NCI-H524 treated with DMSO at 0.1 percent for 48 hours (cell line): ENCODE results near the gene KIF18B.

ENCODE experiments used
- DNase-seq: peaks from one replicate; lab custom pipeline; 2025; lab: John Stamatoyannopoulos, UW

KIF18B gene

DNA sequence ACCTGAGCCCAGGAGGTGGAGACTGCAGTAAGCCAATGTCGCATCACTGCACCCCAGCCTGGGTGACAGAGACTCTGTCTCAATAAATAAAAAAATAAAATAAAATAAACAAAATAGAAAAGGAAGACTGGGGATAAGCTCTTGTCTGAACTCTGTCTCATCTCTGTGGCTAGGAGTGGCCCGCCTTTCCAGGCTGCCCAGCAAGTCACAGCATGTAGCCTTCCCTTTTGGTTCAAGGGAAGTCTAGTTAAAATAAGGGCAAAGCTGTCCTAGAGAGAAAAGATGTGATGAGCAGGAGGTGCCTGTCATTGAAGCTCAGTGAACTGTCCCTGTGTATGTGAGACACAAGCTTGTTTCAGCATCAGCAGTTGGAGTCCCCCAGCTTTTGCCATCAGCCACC lies 29.6 kb downstream of the KIF18B start:
- DNase-seq, result no peak

DNA sequence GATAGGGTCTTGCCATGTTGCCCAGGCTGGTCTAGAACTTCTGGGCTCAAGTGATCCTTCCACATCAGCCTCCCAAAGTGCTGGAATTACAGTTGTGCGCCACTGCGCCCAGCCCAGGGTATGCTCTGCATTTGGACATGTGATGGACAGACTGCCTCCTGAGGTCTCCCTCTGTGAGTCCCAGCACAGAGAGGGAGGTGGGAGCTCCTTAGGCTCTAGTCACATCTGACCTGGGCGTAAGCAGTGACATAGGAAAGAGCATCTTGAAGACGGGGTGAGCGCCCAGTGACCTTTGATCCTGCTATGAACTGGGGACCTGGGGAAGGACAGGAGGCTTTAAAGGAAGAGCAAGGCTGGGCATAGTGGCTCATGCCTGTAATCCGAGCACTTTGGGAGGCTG lies 30.1 kb downstream of the KIF18B start:
- no peak for DNase-seq

DNA sequence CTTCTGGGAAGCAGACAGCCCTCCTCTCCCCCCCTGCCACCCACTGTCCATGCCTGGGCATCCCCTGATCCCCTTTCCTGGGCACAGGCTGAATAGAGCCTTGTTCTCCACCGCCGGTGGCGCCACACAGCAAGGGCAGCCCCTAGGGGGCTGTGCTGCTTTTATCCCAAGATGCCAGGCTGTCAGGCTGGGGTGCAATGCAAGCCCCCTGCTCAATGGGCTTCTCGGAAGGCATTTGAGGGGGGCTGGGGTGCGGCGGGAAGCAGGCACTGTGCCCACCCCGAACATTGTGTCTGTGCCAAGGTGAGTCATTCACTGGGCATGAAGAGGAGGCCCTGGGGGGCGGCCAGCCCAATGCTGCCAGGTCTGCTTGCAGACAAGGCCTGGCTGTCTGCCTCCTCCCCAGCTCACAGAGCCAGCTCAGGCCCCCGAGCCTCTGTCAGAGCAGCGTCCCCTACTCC lies 30.8 kb downstream of the KIF18B start:
- no peak for DNase-seq

DNA sequence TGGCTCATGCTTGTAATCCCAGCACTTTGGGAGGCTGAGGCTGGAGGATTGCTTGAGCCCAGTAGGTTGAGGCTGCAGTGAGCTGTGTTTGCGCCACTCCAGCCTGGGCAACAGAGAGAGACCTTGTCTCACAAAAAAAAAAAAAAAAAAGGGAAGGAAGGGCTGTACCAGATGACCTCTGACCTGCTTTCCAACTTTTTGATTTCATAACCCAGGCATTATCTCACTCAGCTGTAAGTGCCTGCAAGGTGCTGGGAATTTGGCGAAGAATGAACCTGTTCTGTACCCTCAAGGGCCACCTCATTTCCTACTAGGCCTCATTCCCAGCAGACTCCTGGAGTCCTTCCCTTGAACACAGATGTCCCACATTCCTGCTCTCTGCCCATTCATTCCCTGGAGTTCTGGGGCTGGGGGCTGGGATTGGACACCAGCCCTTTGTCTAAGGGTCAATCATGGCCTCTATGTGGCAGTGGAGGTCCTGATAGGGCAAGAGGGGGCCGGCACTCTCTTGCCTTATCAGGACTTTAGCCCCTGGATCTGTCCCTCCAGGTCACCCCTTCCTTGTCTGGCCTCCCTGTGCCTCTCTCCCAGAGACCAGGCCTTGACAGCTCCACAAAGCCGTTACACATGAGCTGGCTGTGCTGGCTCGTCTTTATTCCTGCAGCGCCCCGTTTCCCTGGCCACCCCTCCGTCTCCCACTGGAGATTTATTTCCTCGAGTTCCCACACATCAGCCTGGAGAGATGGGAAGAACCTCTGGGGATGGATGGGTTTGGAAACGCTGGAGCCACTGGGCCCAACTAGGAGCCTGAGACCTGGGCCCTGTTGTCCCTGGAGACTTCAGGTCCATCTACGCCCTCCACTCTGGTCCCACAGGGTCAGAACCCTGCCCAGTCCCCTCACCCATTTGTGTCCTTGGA lies 31.5 kb downstream of the KIF18B start:
- DNase-seq, result no peak

DNA sequence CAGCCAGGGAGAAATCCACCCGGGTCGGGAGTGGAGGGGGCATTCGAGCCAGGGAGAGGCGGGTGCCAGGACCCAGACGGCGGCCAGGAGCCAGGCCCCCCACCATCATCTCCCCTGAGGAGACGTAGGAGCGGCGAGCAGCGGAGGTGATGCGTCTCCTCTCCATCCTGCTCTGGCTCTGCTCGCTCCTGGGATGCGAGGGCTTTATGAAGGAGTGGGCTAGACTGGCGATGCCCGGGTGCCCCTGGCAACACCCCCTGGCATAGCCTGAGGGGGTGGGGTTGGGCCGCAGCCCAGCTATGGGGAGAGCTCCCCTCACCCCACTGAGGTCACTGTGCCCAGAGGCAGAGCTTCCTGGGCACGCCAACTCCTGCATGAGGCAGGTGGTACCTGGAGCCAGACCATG lies 32.2 kb downstream of the KIF18B start, which contains the start of gene GFAP:
Gene GFAP, minus strand, starts transcription at position 180 of the 406 bp plus-strand sequence. Its CDS starts 14 bp downstream, at position 166.
- DNase-seq, result no peak

DNA sequence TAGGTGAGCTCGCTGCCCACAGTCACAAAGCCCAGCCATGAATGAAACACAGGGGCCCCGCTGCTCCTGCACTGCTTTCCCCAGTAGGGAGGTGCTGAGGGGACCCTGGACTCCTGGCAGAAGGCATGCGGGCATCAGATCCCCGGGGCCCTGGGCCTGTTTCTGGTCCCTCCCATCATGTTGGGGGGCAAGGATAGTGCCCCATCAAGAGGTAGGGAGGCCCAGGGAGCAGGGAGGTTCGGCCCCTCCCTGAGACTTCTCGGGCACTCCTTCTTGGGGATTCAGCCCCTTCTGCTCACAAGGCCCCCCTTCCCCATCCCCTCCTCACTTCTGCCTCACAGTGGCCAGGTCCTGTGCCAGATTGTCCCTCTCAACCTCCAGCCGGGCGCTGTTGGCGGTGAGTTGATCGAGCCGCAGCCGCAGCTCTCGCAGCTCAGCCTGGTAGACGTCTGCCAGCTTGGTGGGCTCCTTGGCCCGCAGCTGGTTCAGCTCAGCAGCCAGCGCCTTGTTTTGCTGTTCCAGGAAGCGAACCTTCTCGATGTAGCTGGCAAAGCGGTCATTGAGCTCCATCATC lies 32.8 kb downstream of the KIF18B start:
- DNase-seq, result no peak

DNA sequence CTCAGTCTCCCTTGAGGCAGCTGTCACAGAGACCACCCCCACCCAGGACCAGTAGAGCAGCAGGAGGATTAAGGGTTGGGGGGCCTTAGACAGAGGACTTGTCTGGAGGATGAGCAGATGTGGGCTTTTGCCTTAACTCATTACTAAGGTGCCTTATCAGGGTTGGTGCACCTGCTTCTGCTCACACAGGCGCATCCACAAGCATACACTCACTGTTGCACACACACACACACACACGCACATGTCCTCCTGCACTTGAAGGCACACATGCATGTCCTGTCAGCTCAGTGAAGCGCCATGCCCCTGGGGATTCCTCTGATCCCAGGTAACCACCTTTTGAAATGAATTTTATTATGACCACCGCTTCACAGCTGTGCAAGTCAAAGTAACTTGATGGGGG lies 33.4 kb downstream of the KIF18B start:
- no peak for DNase-seq

DNA sequence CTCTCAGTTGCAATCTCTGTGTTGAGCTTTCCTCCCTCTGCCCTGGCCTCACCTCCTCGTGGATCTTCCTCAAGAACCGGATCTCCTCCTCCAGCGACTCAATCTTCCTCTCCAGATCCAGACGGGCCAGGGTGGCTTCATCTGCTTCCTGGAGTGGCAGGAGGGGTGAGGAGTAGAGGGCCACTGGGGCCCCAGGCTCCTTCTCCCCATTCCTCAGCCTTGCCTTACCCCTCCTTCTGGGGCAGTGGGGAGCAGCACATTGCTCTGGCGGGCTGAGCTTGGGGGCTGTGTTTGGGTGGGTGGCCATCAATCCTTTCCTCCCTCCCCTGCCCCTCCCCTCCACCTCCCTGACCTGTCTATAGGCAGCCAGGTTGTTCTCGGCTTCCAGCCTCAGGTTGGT lies 33.9 kb downstream of the KIF18B start:
- DNase-seq, result no peak

DNA sequence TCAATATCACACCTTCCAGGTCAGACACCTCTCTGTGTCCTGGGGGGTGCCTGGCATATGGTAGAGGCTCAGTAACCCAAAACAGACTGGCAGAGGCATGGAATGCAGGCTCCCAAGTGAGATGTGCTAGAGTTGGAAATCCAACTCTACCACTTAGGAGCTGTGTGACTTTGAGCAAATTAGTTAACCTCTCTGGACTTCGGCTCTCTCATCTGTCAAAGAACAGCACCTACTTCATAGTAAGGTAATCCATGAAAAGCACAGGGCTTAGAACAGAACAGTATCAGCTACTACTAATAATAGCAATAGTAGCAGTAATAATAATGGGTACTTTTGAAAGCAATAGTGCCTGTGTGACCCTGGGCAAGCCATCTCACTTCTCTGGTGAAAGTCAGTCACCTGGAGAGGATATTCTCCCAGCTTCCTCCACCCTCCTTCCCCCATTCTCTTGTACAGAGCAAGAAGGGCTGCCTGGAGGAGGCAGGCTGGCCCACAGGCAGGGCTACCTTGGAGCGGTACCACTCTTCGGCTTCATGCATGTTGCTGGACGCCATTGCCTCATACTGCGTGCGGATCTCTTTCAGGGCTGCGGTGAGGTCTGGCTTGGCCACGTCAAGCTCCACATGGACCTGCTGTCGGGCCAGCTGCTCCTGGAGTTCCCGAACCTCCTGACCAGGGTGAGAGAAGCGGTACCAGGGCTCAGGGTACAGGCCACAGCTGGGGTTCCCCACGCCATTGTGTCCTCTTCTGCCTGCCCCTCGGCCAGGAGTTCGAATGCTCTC lies 34.6 kb downstream of the KIF18B start:
- no peak for DNase-seq

DNA sequence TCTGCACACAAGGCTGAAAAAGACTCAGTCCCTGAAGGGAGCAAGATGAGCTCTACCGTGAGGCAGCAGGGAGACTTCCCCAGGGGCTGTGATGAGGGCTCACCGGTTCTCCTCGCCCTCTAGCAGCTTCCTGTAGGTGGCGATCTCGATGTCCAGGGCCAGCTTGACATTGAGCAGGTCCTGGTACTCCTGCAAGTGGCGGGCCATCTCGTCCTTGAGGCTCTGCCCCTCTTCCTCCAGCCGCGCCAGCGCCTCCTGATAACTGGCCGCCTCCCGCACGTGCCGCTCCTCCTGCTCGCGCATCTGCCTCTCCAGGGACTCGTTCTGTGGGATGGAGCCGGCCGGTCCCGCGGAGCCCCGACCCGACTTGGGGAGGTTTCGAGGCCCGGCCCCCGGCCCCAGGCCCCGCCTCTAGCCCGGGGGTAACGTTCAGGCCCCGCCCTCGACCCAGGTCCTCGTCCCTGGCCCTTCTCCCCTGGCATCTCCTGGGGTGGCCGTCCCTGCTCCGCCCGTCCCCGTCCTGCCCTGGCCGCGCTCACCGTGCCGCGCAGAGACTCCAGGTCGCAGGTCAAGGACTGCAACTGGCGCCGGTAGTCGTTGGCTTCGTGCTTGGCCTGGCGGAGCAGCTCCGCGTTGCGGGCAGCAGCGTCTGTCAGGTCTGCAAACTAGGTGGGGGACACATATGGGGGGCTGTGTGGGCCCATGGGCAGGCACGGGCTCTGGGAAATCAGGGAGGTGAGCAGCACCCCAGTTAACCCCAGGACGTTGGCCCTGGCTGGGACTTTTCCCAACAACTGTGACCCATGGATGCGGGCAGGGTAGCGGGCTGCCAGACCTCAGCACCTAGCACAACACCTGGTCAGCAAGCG lies 36.2 kb downstream of the KIF18B start:
- DNase-seq, result peak; percentile 36

DNA sequence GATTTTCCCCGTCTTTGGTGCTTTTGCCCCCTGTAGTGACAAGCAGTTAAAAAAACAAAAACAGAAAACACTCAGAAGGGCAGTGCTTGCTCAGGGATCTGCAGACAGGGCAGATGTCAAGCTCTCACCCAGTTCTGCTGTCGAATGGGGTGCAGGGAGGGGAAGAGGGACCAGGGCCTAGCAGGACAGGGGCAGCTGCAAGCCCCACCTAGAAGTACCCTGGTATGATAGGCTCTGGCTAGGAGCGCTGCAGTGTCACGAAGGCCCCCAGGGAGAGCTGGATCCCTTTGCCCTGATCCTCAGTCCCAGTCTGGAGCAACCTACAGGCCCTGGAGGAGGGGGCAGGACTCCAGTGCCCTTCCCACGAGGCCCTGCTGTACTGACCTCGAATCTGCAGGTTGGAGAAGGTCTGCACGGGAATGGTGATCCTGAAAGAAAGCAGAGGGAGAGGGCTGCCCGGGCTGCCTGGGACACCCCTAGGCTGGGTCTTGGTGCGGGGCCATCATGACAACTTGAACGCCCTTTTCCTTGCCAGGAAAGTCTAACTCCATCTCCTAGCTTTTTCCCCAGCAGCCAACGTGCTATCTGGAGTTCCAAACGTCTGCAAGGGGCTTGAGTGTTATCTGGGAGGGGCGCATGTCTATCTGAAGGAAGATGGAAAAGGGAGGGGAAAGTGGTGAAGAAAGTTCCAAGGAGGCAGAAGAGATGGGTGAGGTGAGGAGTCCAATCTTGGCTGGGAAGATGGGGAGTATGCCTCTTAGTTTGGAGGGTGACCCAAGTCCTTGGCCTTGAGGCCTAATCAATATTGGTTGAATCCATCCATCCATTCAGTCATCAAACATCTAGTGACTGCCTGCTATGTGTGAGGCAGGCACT lies 37.1 kb downstream of the KIF18B start:
- no peak for DNase-seq

DNA sequence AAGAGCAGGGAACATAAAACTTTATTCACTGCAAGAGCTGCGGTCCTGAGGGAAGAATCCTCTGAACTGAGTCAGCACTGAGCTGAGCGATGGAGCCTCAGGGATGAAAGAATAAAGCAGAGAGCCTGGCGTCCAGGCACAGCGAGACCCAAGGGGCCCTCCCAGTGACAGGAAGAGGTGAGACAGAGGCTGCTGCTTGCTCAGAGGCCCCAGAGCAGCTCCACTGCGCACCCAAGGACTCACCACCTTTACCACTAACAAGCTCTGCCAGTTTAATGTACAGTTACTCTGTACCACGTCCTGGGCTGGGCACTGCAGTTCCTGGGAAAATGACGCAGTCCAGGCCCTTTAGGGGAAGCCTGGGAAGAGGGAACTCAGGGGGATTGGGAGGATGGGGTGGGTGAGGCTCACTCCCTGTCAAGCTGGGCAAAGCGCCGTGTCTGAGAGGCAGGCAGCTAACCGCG lies 37.9 kb downstream of the KIF18B start:
- no peak for DNase-seq

DNA sequence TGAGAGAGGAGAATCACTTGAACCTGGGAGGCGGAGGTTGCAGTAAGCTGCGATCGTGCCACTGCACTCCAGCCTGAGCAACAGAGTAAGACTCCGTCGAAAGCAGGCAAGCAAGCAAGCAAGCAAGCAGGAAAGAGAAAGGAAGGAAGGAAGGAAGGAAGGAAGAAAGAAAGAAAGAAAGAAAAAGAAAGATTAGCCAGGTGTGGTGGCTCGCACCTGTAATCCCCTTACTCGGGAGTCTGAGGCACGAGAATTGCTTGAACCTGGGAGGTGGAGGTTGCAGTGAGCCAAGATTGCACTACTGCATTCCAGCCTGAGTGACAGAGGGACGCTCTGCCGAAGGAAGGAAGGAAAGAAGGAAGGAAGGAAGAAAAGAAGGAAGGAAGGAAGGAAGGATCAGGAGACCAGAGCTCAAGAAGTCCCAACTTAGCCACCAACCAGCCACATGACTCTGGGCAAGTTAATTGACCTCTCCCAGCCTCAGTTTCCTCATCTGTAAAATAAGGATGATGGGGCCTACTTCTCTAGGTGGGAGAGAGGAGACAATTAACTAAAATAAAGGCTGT lies 38.7 kb downstream of the KIF18B start:
- no peak for DNase-seq

DNA sequence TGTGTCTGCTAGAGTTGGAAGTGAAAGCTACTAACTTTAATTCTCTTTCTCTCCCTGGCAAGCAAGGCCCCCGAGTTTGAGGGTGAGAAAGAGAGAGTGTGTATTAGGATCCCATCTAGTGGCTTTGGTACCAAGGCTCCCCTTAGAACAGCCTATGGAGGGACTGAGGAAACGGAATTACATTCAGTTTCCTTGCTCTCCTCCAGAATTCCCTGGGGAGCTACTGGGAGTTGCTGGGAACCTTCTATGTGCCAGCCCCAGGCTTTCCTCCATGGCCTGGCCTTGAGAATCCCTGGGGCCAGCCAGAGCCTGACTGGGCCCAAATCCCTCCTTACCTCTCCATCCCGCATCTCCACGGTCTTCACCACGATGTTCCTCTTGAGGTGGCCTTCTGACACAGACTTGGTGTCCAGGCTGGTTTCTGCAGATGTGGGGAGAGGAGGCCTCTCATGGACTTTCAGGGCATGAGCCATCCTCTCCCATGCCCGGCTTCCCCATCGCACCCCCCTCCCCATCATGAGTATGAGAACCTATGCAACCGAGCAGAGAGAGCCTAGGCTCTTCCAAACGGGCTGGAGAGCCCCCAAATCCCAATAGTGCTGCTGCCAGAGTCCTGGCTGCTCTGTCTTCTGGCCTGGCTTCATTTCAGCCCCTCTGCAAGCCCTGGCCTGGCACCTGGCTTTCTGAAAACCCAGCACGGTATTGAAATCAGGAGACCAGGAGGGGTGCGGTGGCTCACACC lies 39.7 kb downstream of the KIF18B start:
- no peak for DNase-seq

DNA sequence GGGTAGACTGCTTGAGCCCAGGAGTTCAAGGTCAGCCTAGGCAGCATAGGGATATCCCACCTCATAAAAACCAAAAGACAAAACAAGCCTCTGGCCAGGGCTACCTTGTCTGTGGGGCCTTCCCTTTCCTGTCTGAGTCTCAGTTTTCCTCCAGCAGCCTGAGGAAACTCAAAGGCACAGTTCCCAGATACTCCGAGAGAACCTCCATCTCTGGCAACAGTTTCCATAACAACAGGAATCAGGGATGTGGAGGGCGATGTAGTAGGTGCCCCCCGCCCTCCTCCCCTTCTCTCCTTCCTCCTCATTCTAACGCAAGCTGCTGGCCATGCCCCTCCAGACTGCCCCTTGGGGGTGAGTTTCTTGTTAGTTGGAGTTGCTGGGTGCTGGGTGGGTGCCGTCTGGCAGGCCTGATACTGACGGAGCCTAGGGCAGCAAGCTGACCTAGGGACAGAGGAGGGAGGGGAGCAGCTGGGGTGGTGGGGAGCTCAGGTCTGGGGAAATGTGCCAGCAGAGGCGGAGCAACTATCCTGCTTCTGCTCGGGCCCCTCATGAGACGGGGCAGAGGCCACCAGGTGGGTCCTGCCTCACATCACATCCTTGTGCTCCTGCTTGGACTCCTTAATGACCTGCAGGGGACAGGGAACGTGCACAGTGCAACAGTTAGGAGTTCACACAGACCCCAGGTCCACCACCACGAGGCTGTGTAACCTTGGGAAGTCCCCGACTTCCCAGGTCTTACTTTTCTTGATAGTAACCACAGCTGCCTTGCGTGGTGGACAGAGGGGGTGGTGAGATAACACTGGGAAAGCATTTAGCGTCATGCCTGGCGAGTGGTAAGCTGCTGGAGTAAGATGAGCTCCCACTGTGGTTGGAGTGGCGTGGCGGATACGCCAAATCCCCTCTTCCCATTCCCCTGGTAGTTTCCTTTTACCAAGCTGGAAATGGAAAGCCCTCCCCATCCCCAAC lies 40.5 kb downstream of the KIF18B start:
- DNase-seq, result no peak

DNA sequence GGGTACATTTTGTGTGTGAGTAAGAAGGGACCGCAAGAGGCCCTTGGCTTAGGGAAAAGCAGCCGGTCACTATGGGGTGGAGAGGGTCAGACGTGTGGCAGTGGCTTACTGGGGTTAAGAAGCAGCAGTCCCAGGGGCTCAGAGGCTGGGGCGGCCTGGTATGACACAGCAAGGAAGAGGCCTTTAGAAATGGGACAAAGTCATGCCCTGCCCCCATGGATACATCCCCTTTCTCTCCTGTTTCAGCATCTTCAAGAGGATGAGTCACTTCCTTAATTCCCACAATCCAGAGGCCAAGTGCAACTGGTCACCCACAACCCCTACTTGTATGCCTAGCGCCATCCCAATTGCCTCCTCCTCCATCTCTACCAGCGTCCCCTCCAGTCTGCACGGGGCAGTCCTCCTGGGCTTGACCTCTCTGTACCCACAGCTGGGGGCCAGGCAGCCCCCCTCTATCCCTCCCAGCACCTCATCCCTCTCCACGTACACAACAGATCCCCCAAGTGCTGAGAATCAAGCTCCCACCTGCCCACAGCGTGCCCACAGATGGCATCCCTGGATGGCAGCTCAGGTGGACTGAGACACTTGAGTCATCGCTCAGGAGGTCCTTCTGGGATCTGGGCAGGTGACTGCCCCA lies 41.4 kb downstream of the KIF18B start:
- DNase-seq, result no peak
